ENCODE data around the gene GLTPD2.

The GLTPD2 gene

GRCh38 chr17:4812690-4813089, 23.9 kb downstream of the GLTPD2 start:
- no peak for DNase-seq (ENCODE audit: extremely low read depth, low read depth)

GRCh38 chr17:4815043-4815675, 26.4 kb downstream of the GLTPD2 start:
- no peak for DNase-seq (ENCODE audit: extremely low read depth, low read depth)
- no peak overlapping the region for H3K4me3 ChIP-seq (replicated peaks; ENCODE audit: low read depth, low read length)
- TF ChIP-seq CTCF (IDR thresholded peaks at IDR 0.05; ENCODE audit: low read depth, low read length, missing control alignments) = peak; percentile 7

More at GRCh38 chr17:4812690-4813089, 23.9 kb downstream of the GLTPD2 start:
- TF ChIP-seq CTCF (IDR thresholded peaks at IDR 0.05; ENCODE audit: low read depth, low read length, missing control alignments) = no peak
- no peak overlapping the region for H3K4me3 ChIP-seq (replicated peaks; ENCODE audit: low read depth, low read length)

GRCh38 chr17:4816826-4817225, 28.1 kb downstream of the GLTPD2 start:
- H3K4me3 ChIP-seq (replicated peaks; ENCODE audit: low read depth, low read length) = no peak overlapping the region
- DNase-seq (ENCODE audit: extremely low read depth, low read depth) = no peak
- TF ChIP-seq CTCF (IDR thresholded peaks at IDR 0.05; ENCODE audit: low read depth, low read length, missing control alignments) = no peak

- no peak for DNase-seq (ENCODE audit: extremely low read depth, low read depth)
- no peak for TF ChIP-seq CTCF (IDR thresholded peaks at IDR 0.05; ENCODE audit: low read depth, low read length, missing control alignments)
- H3K4me3 ChIP-seq (replicated peaks; ENCODE audit: low read depth, low read length) = no peak overlapping the region
Observed at GRCh38 chr17:4818276-4818675, 29.5 kb downstream of the GLTPD2 start.

- TF ChIP-seq CTCF (IDR thresholded peaks at IDR 0.05; ENCODE audit: low read depth, low read length, missing control alignments) = no peak
- no peak for DNase-seq (ENCODE audit: extremely low read depth, low read depth)
- no peak overlapping the region for H3K4me3 ChIP-seq (replicated peaks; ENCODE audit: low read depth, low read length)
Observed at GRCh38 chr17:4822835-4823234, 34.1 kb downstream of the GLTPD2 start.

GRCh38 chr17:4823373-4824089, 34.8 kb downstream of the GLTPD2 start:
- DNase-seq (ENCODE audit: extremely low read depth, low read depth) = no peak
- no peak overlapping the region for H3K4me3 ChIP-seq (replicated peaks; ENCODE audit: low read depth, low read length)
- TF ChIP-seq CTCF (IDR thresholded peaks at IDR 0.05; ENCODE audit: low read depth, low read length, missing control alignments) = no peak

All from HFF-Myc (cell line).